Stimulated activated CD8-positive, alpha-beta memory T cell treated with anti-CD3 and anti-CD28 coated beads, Interleukin-4, amount 100 ng/mL, for 1 hour (primary cell): ENCODE results near the gene CHPT1.
"Not testable (repeated sequence)": the region's sequence is repeated elsewhere in the genome, so short reads cannot be mapped to it uniquely, and the experiment has no call there.

Source experiments
- DNase-seq, 2 donors: peaks; one replicate each; pipeline ENCODE4 v3.0.0-alpha.2; 2020; ENCODE audit warnings: low read depth in 2 of 2, low spot score in 1 of 2

The CHPT1 gene

GRCh38 chr12:101719566-101719965 is 22.1 kb downstream of the CHPT1 start:
- no peak for DNase-seq

- no peak for DNase-seq
Measured at GRCh38 chr12:101720118-101720517, 22.7 kb downstream of the CHPT1 start.

DNA sequence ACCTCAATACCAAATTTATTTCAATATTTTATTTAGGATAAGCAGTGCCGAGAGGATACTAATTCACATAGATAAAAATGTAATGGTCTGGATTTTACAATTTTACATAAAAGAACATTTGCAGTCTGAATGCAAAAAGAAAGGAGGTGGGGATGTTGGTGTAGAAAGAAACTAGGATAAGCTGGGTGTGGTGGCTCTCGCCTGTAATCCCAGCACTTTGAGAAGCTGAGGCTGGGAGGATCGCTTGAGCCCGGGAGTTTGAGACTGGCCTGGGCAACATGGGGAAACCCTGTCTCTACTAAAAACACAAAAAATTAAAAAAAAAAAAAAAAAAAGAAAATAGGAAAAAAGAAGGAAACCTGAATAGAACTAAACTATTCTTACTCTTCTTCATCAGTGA is 25.0 kb downstream of the CHPT1 start:
- no peak for DNase-seq

- no peak for DNase-seq
Measured at GRCh38 chr12:101727098-101727497, 29.7 kb downstream of the CHPT1 start.

DNA sequence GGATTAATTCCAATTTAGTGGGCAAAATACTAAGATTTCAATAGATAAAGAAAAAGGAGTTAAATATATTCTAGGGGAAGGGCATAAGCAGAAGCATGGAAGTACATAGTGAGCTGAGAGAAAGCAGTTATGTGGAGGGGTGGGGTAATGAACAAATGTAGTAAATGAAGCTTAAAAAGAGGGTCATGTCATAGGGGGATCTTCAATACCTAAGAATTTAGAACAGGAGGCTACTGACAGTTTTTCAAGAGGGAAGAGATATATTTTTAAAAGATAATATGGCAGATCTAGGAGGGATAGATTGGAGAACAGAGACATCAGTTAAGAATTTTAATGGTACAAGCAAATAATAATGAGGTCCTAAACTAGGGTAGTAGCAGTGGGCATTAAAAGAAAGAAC is 32.4 kb downstream of the CHPT1 start:
- DNase-seq: no peak

DNA sequence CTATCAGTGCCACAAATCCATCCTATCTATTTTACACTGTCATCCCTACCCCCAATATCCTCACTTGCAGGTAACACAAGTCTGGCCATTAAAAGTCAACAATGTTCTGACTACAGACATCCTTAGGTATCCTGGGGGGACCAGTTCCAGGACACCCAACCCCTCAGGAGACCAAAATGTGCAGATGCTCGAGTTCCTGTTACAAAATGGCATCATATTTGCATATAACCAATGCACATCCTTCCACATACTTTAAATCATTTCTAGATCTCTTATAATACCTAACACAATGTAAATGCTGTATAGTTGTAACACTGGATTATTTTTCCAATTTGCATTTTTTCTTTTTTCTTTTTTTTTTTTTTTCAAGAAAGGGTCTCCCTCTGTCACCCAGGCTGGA is 34.9 kb downstream of the CHPT1 start:
- DNase-seq: no peak

GRCh38 chr12:101733166-101733565 is 35.7 kb downstream of the CHPT1 start:
- DNase-seq: no peak

DNA sequence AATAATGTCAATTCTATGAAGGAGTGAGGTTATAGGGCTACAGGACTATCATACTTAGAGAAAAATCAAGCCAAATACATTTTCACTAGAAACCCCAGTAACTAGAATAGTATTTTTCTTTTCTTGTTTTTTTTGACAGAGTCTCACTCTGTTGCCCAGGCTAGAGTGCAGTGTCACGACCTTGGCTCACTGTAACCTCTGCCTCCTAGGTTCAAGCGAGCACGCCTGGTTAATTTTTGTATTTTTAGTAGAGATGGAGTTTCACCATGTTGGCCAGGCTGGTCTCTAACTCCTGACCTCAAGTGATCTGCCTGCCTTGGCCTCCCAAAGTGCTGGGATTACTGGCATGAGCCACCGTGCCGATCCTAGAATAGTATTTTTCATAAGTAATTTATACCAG is 37.0 kb downstream of the CHPT1 start:
- not testable (repeated sequence) for DNase-seq

DNA sequence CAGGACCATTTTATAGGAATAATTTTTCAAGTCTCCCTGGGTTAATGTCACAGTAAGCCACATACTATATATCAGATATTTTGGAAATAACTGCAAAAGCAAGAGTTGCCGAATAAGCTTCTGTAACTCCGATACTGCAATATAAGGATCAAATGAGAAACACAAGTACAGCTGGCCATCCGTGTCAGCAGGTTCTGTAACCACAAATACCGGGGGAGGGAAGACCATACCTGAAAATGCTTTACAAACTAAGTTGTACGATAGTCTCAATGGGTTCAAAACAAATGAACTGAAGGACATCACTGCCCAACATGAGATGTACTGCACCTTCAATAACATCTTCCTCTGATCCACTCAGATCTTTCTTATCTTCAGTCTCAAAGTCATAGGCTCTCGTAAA is 40.0 kb downstream of the CHPT1 start:
- DNase-seq: no peak

DNA sequence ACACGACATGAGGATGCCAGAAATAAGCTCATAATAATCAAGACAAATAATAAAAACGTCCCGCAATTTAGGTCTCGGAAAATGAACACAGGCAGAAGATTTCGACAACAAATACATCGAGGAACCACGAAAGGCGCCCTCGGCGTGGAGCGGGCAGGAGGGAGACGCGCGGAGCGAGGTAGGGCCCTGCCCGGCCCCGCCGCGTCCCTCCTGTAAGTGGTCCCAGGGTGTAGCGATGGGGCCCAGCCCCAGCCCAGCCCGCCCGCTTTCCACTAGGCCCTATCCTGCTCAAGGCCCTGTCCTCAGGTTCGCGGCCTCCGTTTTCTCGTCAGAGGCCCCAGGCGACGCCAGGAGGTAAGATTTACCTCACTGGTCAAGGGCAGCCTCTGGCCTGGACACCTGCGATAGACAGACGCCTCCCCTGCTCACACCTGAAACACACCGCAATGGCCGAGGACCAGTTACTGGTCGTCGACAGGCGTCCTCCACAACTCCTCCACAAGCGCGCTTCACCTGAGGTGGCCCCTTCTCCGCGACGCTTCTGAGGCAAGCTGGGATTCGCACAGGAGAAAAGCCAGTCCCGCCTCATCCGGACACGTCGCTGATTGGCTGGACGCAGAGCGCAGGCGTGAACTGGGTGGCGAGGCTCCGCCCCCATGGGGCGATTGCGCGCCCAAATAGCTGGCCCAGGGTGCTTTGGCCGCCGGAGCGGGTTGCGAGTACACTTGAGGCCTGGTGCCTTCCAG is 41.7 kb downstream of the CHPT1 start, which contains the start of gene SYCP3:
Gene SYCP3 (minus strand): TSS at position 543 of the 746 bp plus-strand sequence. CDS start 1,527 bp downstream, outside the sequence.
- DNase-seq: no peak

GRCh38 chr12:101740566-101740965 is 43.1 kb downstream of the CHPT1 start:
- no peak for DNase-seq

- no peak for DNase-seq
Measured at GRCh38 chr12:101740980-101741379, 43.5 kb downstream of the CHPT1 start.

DNA sequence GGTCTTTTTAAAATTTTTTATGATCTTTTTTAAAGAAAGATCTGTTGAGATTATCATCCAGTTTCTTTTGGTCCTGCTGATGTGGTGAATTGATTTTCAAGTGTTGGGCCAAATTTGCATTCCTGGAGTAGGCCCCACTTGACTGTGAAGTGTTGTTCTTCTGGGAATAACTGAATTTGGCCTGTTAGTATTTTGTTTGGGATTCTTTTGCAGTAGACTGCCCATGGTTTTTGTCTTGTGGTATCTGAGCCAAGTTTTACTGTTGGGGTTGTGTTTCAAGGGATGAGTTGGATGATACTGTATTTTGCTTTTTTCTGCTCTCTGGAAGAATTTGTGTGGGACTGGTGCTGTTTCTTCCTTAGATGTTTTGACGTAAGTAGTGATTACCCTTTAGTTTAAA is 45.8 kb downstream of the CHPT1 start:
- no peak for DNase-seq

DNA sequence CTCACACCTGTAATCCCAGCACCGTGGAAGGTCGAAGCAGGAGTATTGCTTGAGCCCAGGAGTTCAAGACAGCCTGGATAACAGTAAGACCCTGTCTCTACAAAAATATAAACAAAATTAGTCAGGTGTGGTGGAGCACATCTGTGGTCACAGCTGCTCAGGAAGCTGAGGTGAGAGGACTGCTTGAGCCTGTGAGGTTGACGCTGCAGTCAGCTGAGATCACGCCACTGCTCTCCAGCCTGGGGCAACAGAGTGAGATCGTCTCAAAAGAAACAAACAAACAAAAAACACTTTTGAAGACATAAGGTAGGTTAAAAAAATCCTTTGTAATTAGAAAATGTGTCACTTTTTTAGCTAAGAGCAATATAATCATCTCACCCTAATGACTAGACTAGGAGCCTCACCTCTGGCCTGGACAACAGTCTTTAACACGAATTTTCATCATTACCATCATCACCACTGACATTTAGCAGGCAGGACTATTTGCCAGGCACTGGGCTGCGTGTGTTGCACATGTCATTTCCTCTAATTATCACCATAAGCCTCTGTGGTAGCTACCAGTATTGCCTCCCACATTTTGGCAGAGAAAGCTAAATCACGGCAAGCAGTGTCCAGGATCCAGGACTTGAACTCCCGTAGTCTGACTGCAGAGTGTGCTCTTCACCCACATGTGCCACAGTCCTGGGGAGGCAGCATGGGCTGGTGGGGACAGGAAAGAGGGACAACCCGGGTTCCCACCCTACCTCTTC is 46.5 kb downstream of the CHPT1 start:
- DNase-seq: no peak

DNA sequence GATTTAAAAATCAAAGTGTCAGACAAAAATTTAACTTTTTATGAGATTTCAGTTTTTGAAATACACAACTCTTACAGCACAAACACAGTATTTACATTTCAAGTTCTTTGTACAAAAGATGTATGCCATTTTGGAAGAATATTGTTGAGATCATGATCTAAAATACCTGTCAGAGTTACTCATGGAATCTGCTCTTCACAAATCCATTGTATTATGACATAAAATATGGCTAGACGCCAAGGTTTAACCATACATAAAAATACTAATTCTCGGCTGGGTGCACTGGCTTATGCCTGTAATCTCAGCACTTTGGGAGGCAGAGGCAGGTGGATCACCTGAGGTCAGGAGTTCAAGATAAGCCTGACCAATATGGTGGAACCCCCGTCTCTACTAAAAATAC is 48.0 kb downstream of the CHPT1 start:
- no peak for DNase-seq

- DNase-seq: no peak
Measured at GRCh38 chr12:101746196-101746595, 48.8 kb downstream of the CHPT1 start.

DNA sequence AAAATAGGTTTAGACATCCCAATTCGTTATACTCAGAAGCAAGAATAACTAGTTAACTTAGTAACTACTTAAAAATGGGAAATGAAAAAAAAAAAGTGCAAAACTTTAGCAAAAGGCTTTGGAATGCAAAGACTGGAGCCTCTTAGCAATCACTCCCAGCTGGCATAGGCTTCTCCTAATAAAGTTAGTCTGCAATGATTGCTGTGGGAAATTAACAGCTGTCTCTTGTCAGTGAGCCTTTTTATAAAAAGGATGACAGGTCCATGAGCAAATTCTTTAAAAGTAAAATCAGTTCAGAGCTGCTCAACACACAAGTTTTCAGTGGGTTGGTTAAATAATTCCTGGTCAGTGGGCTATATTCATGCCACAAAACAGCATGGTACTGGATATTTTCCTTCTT is 49.2 kb downstream of the CHPT1 start:
- no peak for DNase-seq

DNA sequence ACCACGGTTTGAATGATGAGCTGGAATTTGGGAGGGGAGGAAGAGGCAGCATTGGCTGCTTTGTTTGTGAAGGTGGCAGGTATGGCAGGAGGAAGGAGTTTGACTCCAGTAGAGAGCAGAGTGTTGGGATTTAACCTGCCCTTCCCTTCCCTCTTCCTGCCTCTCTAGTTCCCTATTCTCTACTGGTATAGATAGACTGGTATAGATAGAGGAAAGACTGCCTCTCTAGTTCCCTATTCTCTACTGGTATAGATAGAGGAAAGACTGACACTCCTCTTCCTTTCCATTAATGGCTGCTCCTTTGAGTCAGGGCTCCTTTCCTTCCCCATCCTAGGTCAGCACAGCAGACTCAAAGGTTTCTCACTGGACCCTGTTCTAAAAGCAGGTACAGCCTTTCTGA is 50.3 kb downstream of the CHPT1 start:
- no peak for DNase-seq

DNA sequence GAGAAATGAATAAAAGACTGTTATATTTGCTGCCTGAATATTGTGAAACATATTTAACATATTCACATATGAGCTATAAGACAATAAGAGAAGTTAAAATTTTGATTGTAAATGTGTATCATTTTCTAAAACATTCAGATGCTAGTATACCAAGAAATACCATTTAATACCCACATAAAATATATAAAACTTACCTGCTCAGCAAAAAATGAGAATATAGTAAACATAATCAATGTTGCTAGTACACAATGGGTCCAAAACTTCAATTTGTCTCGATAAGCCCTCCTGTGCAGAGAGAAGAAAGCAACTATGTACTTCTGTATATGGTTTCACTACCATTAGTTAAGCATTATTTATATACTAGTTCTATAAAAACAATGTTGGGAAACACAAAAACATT is 51.5 kb downstream of the CHPT1 start:
- DNase-seq: no peak

DNA sequence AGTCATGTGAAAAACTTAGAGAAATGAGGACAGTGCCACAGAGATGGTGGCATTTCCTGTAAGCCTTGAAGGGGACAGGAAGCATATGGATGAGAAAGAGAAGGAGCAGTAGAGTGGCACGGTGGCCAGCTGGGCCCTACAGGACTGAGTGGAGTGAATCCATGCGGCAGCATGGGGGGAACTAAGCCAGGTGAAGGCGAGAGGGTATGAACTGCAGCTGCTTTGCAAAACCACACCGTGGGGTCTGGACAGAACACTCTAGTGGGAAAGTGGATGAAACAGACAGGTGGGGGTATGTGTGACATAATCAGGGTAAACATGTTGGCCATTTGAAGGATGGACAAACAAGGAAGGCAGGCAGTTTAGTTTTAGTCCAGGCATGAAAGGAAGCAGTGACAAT is 52.2 kb downstream of the CHPT1 start:
- no peak for DNase-seq

DNA sequence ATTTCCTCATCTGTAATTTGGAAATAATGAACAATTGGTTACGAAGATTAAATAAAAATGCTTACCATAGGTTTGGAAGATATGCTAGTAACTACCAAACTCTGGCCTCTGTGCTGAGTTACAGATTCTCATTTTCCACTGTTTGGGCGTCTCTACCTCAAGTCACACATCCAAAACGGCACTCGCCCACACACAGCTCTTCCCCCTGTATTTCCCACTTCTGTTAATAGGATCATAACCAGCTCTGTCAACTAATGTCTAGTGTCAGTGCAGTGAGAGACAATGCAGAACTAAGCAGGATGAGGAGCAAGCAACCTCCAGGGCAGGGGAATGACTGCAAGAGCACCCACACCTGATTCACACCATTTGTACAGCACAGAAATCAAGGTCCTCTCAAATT is 52.7 kb downstream of the CHPT1 start:
- DNase-seq: no peak

- no peak for DNase-seq
Measured at GRCh38 chr12:101759396-101760047, 62.1 kb downstream of the CHPT1 start.
